Measurements from ENCODE around the gene SLC22A23. TPM values are rescaled to one million over a fixed set of nuclear protein-coding genes. Genes with fewer than 3 reads are reported as not detected.

Gene SLC22A23
- total and polyA plus RNA-seq, 2 of the 4 experiments (the other 2 are of a cell fraction) = 0.72 to 1.6 TPM

DNA sequence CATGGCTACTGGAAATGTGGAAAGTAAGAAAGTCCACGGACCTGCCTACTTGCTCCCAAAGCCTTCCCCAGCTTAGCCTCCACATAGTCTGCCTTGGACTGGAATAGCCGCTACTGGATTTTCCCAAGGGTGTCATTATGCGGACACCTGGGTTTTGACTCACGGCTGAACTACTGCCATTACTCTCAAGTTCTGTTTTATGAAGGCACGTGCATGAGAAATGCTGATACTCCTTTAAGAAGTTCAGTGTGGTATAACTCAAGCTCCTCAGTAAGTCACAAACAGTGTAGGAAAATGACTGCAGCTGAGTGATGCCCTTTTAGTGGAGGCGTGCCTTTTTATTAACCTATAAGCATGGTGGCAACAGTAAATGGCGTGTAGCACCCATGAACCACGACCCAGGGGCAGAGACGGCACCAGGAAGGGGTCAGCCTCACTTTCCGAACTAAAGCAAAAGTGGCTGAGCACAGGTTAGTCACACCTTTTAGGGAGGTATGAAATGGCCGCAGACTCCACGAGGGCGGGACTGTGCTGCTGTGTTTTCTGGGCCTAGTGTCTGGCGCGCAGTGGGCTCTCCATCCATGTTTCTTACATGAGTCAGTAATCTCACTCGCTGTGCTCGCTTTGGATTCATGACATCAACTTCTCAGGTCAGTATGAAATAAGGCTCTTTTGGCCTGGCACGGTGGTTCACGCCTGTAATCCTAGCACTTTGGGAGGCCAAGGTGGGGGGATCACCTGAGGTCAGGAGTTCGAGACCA is 174.2 kb downstream of the SLC22A23 start:
- dilution Hi-C loops (cut with HindIII; ENCODE audit: low sequenced_read_pairs, unreplicated experiment) = no loop called here
- H4K8ac ChIP-seq (ENCODE audit: low read depth in 2 of 2, low read length in 2 of 2) = no peak overlapping the region
- H3K9me1 ChIP-seq (ENCODE audit: insufficient read depth, low read length) = peaks cover 7% of the 10 kb centered on the region; the same call in 1 of the 2 replicates
- H3K9me3 ChIP-seq (ENCODE audit: control insufficient read depth, insufficient read depth, low read length) = no peaks in the 10 kb centered on the region
- H3K4me1 ChIP-seq (ENCODE audit: control insufficient read depth, insufficient read depth, low read length) = peaks cover 18% of the 10 kb centered on the region
- no peak overlapping the region for H2BK5ac ChIP-seq (ENCODE audit: low read depth, low read length, poor library complexity, severe bottlenecking)
- peak overlapping the region; percentile 17; the same call in 1 of the 2 replicates for H2AK5ac ChIP-seq (ENCODE audit: low read depth, low read length)
- no peak overlapping the region for H3K27ac ChIP-seq (ENCODE audit: insufficient read depth, low read length)
- H3K9ac ChIP-seq (ENCODE audit: low read depth, low read length) = no peak overlapping the region
- no peak for DNase-seq
- no peak overlapping the region for H3K18ac ChIP-seq (ENCODE audit: low read depth, low read length)
- H3K27me3 ChIP-seq (ENCODE audit: control insufficient read depth, insufficient read depth, low read length) = no peaks in the 10 kb centered on the region
- 0 out of 2 replicates have a peak, but pooled peaks have one; percentile 2 for TF ChIP-seq BHLHE40 (IDR thresholded peaks at IDR 0.05; ENCODE audit: low read depth, low read length)
- no peak for TF ChIP-seq MXI1 (IDR thresholded peaks at IDR 0.05; ENCODE audit: borderline replicate concordance, low read depth, low read length)
- H4K91ac ChIP-seq (ENCODE audit: insufficient read depth, low read depth, low read length) = no peak overlapping the region
- H4K5ac ChIP-seq (ENCODE audit: low read depth, low read length) = no peak overlapping the region
- no peak overlapping the region for H2BK20ac ChIP-seq (ENCODE audit: low read depth, low read length)
- H2BK120ac ChIP-seq (ENCODE audit: low read depth, low read length) = no peak overlapping the region
- ChIA-PET POLR2A (ENCODE audit: unreplicated experiment) (no interaction called here), CTCF (interaction anchor here (1.3 kb wide), 1 partner anchor 449 kb away, joined by 4 read pairs; no protein-coding TSS in a partner anchor)
- no peak overlapping the region for H3K56ac ChIP-seq (ENCODE audit: extremely low read depth, insufficient read depth, low read length)
- H3K23ac ChIP-seq (ENCODE audit: low read depth, low read length) = no peak overlapping the region
- H3K4ac ChIP-seq (ENCODE audit: low read depth, low read length) = 0 out of 2 replicates have a peak overlapping the region, but pooled peaks have one; percentile 3
- H3K4me3 ChIP-seq (ENCODE audit: insufficient read depth, low read depth, low read length) = no peak overlapping the region
- intact Hi-C loops (cut with micrococcal nuclease) = loop anchor here (5.0 kb wide), 2 partner anchors 130 to 240 kb away; no protein-coding TSS in a partner anchor
- no peak overlapping the region; the same call in 1 of the 2 replicates for H3K4me2 ChIP-seq (ENCODE audit: low read depth, low read length)
- 88% methylated on average over 7 of the region's 20 CpGs; no CpG with 5 or more reads in 1 of the 2 experiments for WGBS, 2 experiments (ENCODE audit: extremely low coverage in 2 of 2, insufficient read length in 1 of 2)
- H3K36me3 ChIP-seq (ENCODE audit: control insufficient read depth, insufficient read depth, low read length) = peaks cover 2% of the 10 kb centered on the region; the same call in 1 of the 2 replicates
- BruUV-seq (replicated peaks) = no TSS peak
- no peak; the same call in 1 of the 2 replicates for ATAC-seq (ENCODE audit: low read depth)
- no peak overlapping the region for H3K14ac ChIP-seq (replicated peaks; ENCODE audit: low read depth, low read length)
- no peak overlapping the region for H2AK9ac ChIP-seq (replicated peaks; ENCODE audit: low read depth, low read length, poor library complexity)
- H2BK15ac ChIP-seq (ENCODE audit: low read depth, low read length) = no peak overlapping the region
- H2AFZ ChIP-seq (replicated peaks; ENCODE audit: low read length, poor library complexity) = peak overlapping the region; percentile 18
- no peaks in the 10 kb centered on the region for H3K79me1 ChIP-seq (ENCODE audit: low read depth in 1 of 2, low read length in 2 of 2)
- in situ Hi-C loops (cut with MboI; ENCODE audit: low sequenced_read_pairs) = loop anchor here (5.0 kb wide), 1 partner anchor 450 kb away; no protein-coding TSS in a partner anchor
- peaks cover 26% of the 10 kb centered on the region for H4K20me1 ChIP-seq (ENCODE audit: insufficient read depth, low read length)
